Fibroblast of villous mesenchyme (primary cell): ENCODE data around the gene OR13J1. TPM values are rescaled to one million over a fixed set of nuclear protein-coding genes. Genes with fewer than 3 reads are reported as not detected.

ENCODE experiments used
- DNase-seq: peaks from one replicate; pipeline ENCODE4 v3.0.0-alpha.2; 2010; ENCODE audit warnings: low read depth
- H3K4me3 ChIP-seq: 2 replicates; pipeline ENCODE4 v1.5.1; 2011; ENCODE audit warnings: low read depth, mild to moderate bottlenecking, low read length
- total RNA-seq: library from RNA; depleted of rRNA; stranded (reverse); fragments of >200 nt; gene quantifications from 2 replicates; pipeline ENCODE4 v1.2.3, GENCODE V29; 2012
- TF ChIP-seq, protein P1 (sequence below): IDR thresholded peaks from 2 replicates; pipeline ENCODE4 v1.5.1; 2012; ENCODE audit warnings: low read depth, mild to moderate bottlenecking, low read length; ENCODE audit not compliant: insufficient read depth

The OR13J1 gene
- total RNA-seq, 1 donor: not detected

- TF ChIP-seq, protein P1, sequence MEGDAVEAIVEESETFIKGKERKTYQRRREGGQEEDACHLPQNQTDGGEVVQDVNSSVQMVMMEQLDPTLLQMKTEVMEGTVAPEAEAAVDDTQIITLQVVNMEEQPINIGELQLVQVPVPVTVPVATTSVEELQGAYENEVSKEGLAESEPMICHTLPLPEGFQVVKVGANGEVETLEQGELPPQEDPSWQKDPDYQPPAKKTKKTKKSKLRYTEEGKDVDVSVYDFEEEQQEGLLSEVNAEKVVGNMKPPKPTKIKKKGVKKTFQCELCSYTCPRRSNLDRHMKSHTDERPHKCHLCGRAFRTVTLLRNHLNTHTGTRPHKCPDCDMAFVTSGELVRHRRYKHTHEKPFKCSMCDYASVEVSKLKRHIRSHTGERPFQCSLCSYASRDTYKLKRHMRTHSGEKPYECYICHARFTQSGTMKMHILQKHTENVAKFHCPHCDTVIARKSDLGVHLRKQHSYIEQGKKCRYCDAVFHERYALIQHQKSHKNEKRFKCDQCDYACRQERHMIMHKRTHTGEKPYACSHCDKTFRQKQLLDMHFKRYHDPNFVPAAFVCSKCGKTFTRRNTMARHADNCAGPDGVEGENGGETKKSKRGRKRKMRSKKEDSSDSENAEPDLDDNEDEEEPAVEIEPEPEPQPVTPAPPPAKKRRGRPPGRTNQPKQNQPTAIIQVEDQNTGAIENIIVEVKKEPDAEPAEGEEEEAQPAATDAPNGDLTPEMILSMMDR: no peak
- DNase-seq: no peak
- H3K4me3 ChIP-seq: no peak overlapping the region
Measured at GRCh38 chr9:35832814-35833213, 37.4 kb downstream of the OR13J1 start.

DNA sequence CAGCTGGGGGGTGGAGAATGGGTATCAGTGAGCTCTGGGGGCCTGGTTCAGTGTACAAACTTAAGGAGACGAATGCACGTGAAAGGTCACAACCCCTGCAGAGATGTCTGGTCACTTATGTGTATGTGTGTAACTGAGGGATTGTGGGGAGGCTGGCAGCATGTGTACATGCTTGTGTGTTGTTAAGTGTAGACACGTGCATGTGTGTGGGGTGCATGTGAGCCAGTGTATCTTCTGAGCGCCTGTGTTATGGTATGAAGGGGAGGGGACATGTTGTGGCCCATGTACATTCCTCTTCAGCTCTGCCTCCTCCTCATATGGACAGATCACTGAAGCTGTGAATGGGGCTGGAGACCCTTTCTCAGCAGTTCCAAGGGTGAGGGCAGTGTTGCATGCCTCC lies 39.2 kb downstream of the OR13J1 start:
- TF ChIP-seq, protein P1: no peak
- no peak for DNase-seq
- no peak overlapping the region for H3K4me3 ChIP-seq

DNA sequence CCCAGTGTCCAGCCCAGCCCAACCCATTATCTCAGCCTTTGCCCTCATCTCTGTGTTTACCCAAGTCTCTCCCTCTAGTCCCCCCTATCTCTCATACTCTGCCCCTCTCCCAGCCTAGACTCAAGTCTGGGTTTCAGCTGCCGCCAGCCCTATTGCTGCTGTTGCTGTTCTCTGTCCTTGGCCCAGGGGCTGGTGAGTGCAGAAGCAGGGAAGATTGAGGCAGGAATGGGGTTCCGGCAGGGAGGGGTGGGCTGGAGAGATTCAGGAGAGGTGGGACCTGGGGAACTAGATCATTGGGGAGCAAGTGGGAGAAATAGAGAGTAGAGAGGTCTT lies 40.5 kb downstream of the OR13J1 start:
- DNase-seq: no peak

DNA sequence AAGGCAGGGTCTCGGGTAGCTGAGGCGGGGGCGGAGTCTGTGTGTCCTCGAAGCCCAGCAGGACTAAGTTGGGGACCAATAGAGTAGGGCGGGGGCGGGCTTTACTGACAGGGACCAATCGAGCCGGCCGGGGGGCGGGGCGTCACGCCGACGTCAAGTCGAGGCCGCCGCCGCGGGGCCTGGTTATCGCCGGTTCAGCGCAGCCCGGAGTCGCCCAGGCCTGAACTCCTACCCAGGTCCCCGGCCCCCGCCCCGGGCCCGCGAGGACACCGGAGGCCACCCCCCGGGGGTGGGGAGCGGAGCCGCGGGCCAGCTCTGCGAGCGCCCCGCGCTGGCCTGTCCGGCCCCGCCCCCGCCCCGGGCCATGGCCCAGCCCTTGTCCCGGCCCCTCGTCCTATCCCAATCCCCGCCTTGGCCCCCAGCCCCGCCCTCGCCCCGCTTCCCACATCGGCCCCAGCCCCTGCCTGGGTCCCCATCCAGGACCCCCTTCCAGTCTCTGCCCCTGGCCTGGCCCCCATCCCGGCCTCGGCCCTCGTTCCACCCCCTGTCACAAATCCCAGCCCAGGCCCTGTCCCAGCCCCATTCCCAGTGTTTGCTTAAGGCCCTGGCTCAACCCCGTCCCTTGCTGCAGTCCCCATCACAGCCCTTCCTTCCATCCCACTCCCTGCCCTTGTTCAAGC lies 41.0 kb downstream of the OR13J1 start, which contains the start of gene TMEM8B:
Gene TMEM8B, plus strand, starts transcription at position 145 of the 680 bp plus-strand sequence. Its CDS starts 220 bp downstream, at position 365.
- H3K4me3 ChIP-seq: peak within 1 kb of the TSS; percentile 72
- TF ChIP-seq, protein P1: no peak
- DNase-seq: peak; percentile 92

More for the DNA sequence above, 40.5 kb downstream of the OR13J1 start:
- H3K4me3 ChIP-seq: peak overlapping the region; percentile 72
- TF ChIP-seq, protein P1: no peak

- peak within 1 kb of the TSS; percentile 72 for H3K4me3 ChIP-seq
- DNase-seq: no peak
- TF ChIP-seq, protein P1: no peak
Measured at GRCh38 chr9:35828716-35829083, 41.5 kb downstream of the OR13J1 start, which contains the start of gene FAM221B. TSS of gene FAM221B (minus strand) at chr9:35828732. CDS start at chr9:35826161, 2,571 bp downstream.

- H3K4me3 ChIP-seq: no peak overlapping the region
- peak; percentile 70 for DNase-seq
- TF ChIP-seq, protein P1: no peak
Measured at GRCh38 chr9:35827486-35827885, 42.7 kb downstream of the OR13J1 start.
